NCI-H69 (cell line): ENCODE results near the gene PHKB.

Experiments
- DNase-seq: peaks from one replicate; lab custom pipeline; 2025; lab: John Stamatoyannopoulos, UW

PHKB gene

GRCh38 chr16:47731252-47731651, 270.1 kb downstream of the PHKB start:
- DNase-seq = no peak

- DNase-seq = no peak
These were observed 271.0 kb downstream of the PHKB start for GRCh38 chr16:47732122-47732521.

- no peak for DNase-seq
These were observed 271.5 kb downstream of the PHKB start for GRCh38 chr16:47732523-47733111.

- peak; percentile 84 for DNase-seq
These were observed 273.1 kb downstream of the PHKB start for GRCh38 chr16:47734081-47734857.

GRCh38 chr16:47734987-47735594, 274.0 kb downstream of the PHKB start:
- peak; percentile 70 for DNase-seq

GRCh38 chr16:47750371-47750770, 289.2 kb downstream of the PHKB start:
- DNase-seq = no peak
